Suppressor macrophage treated with lipopolysaccharide for 4 hours (primary cell): ENCODE measurements around the gene CCDC28B.
A peak's percentile ranks its signal among the peaks of the same experiment; 100 is the strongest.

Experiments
- DNase-seq: peaks from one replicate; pipeline ENCODE4 v3.0.0-alpha.2; 2020

Gene CCDC28B

GRCh38 chr1:32195531-32195930 lies 4.9 kb upstream of the CCDC28B start:
- DNase-seq, result no peak

- DNase-seq, result no peak
Observed at GRCh38 chr1:32195972-32196823, 4.2 kb upstream of the CCDC28B start.

GRCh38 chr1:32197074-32197473 lies 3.3 kb upstream of the CCDC28B start:
- no peak for DNase-seq

- DNase-seq, result no peak
Observed at GRCh38 chr1:32197837-32198236, 2.6 kb upstream of the CCDC28B start.

- DNase-seq, result no peak
Observed at GRCh38 chr1:32198237-32199042, 2.0 kb upstream of the CCDC28B start.

- DNase-seq, result no peak
Observed at GRCh38 chr1:32199043-32199716, 1.2 kb upstream of the CCDC28B start.

- no peak for DNase-seq
Observed at GRCh38 chr1:32199717-32200072, 700 bp upstream of the CCDC28B start.

- peak; percentile 40 for DNase-seq
Observed at GRCh38 chr1:32201011-32201855, 838 bp downstream of the CCDC28B start.

- no peak for DNase-seq
Observed at GRCh38 chr1:32204943-32205361, 4.6 kb downstream of the CCDC28B start.

- peak; percentile 86 for DNase-seq
Observed at GRCh38 chr1:32205401-32206370, 5.3 kb downstream of the CCDC28B start, which contains the start of gene IQCC. TSS of gene IQCC (plus strand) at chr1:32205671. CDS start at chr1:32205682, 11 bp downstream.

GRCh38 chr1:32208469-32208868 lies 8.1 kb downstream of the CCDC28B start:
- no peak for DNase-seq

- DNase-seq, result no peak
Observed at GRCh38 chr1:32208891-32209328, 8.5 kb downstream of the CCDC28B start, which contains the start of gene DCDC2B. TSS of gene DCDC2B (plus strand) at chr1:32209089. CDS start at chr1:32209094, 5 bp downstream.

GRCh38 chr1:32215629-32216480 lies 15.5 kb downstream of the CCDC28B start:
- peak; percentile 76 for DNase-seq

- no peak for DNase-seq
Observed at GRCh38 chr1:32216566-32216965, 16.2 kb downstream of the CCDC28B start.

GRCh38 chr1:32219022-32219421 lies 18.6 kb downstream of the CCDC28B start:
- DNase-seq, result no peak

GRCh38 chr1:32220746-32221580 lies 20.6 kb downstream of the CCDC28B start:
- DNase-seq, result no peak

- no peak for DNase-seq
Observed at GRCh38 chr1:32221581-32221979, 21.2 kb downstream of the CCDC28B start.

- peak; percentile 96 for DNase-seq
Observed at GRCh38 chr1:32221980-32222755, 21.8 kb downstream of the CCDC28B start, which contains the start of the genes EIF3I and TMEM234. TSS of gene EIF3I (plus strand) at chr1:32222407. CDS start at chr1:32222442, 35 bp downstream. TSS of gene TMEM234 (minus strand) at chr1:32222353. CDS start at chr1:32222322, 31 bp downstream.
